Ishikawa (cell line): ENCODE results near the gene FGF1.

Source experiments
- CEBPB ChIP-seq: IDR thresholded peaks from 2 replicates; pipeline ENCODE4 v1.6.1; 2012
- CREB1 ChIP-seq: IDR thresholded peaks from 2 replicates; pipeline ENCODE4 v1.6.1; 2012; ENCODE audit warnings: low read depth
- EGR1 ChIP-seq: IDR thresholded peaks from 2 replicates; pipeline ENCODE4 v1.6.1; 2012
- EP300 ChIP-seq: IDR thresholded peaks from 2 replicates; pipeline ENCODE4 v1.6.1; 2012; ENCODE audit warnings: borderline replicate concordance
- FOXM1 ChIP-seq: IDR thresholded peaks from 2 replicates; pipeline ENCODE4 v1.6.1; 2012; ENCODE audit warnings: low read depth, borderline replicate concordance
- NFIC ChIP-seq: IDR thresholded peaks from 2 replicates; pipeline ENCODE4 v1.6.1; 2012
- RAD21 ChIP-seq: IDR thresholded peaks from 2 replicates; pipeline ENCODE4 v1.6.1; 2012; ENCODE audit warnings: low read depth
- TAF1 ChIP-seq: IDR thresholded peaks from 2 replicates; pipeline ENCODE4 v1.6.1; 2012; ENCODE audit warnings: low read depth, mild to moderate bottlenecking
- TCF12 ChIP-seq: IDR thresholded peaks from 2 replicates; pipeline ENCODE4 v1.6.1; 2012; ENCODE audit warnings: low read depth
- TEAD4 ChIP-seq: IDR thresholded peaks from 2 replicates; pipeline ENCODE4 v1.6.1; 2012
- YY1 ChIP-seq: IDR thresholded peaks from 2 replicates; pipeline ENCODE4 v1.6.1; 2012; ENCODE audit warnings: low read depth
- ZBTB7A ChIP-seq: IDR thresholded peaks from 2 replicates; pipeline ENCODE4 v1.6.1; 2012; ENCODE audit warnings: low read depth
- TF ChIP-seq, protein P1 (sequence below): IDR thresholded peaks from 2 replicates; pipeline ENCODE4 v1.6.1; 2012; ENCODE audit warnings: low read depth, mild to moderate bottlenecking
- TF ChIP-seq, protein P2 (sequence below): IDR thresholded peaks from 2 replicates; pipeline ENCODE4 v1.6.1; 2012
- TF ChIP-seq, protein P3 (sequence below): IDR thresholded peaks from 2 replicates; pipeline ENCODE4 v1.6.1; 2012

FGF1 gene

DNA sequence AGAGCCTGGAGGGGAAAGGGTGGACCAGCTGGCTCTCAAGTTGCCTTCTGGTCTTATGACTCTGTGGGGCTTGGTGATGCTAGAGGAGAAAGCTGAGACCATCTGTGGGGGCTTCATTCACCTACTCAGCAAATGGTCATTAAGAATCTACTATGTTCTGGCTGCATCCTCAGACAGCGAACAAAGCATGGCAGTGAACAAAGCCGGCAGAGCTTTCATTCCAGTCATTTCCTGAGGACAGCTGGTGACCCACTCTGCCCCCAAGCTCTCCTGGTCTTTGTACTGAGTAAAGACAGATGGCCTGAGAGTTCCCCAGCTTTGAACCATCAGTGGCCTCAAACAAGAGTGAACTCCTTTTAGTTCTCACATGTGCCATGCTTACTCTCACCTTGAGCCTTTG, 48.0 kb downstream of the FGF1 start:
- TF ChIP-seq CREB1: no peak
- TF ChIP-seq TEAD4: no peak
- no peak for TF ChIP-seq TAF1
- TF ChIP-seq RAD21: no peak
- no peak for TF ChIP-seq EP300
- TF ChIP-seq FOXM1: no peak
- TF ChIP-seq, protein P1, sequence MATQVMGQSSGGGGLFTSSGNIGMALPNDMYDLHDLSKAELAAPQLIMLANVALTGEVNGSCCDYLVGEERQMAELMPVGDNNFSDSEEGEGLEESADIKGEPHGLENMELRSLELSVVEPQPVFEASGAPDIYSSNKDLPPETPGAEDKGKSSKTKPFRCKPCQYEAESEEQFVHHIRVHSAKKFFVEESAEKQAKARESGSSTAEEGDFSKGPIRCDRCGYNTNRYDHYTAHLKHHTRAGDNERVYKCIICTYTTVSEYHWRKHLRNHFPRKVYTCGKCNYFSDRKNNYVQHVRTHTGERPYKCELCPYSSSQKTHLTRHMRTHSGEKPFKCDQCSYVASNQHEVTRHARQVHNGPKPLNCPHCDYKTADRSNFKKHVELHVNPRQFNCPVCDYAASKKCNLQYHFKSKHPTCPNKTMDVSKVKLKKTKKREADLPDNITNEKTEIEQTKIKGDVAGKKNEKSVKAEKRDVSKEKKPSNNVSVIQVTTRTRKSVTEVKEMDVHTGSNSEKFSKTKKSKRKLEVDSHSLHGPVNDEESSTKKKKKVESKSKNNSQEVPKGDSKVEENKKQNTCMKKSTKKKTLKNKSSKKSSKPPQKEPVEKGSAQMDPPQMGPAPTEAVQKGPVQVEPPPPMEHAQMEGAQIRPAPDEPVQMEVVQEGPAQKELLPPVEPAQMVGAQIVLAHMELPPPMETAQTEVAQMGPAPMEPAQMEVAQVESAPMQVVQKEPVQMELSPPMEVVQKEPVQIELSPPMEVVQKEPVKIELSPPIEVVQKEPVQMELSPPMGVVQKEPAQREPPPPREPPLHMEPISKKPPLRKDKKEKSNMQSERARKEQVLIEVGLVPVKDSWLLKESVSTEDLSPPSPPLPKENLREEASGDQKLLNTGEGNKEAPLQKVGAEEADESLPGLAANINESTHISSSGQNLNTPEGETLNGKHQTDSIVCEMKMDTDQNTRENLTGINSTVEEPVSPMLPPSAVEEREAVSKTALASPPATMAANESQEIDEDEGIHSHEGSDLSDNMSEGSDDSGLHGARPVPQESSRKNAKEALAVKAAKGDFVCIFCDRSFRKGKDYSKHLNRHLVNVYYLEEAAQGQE: no peak
- TF ChIP-seq, protein P2, sequence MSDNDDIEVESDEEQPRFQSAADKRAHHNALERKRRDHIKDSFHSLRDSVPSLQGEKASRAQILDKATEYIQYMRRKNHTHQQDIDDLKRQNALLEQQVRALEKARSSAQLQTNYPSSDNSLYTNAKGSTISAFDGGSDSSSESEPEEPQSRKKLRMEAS: no peak
- no peak for TF ChIP-seq ZBTB7A
- TF ChIP-seq EGR1: no peak
- TF ChIP-seq CEBPB: no peak
- TF ChIP-seq TCF12: no peak
- no peak for TF ChIP-seq NFIC
- TF ChIP-seq, protein P3, sequence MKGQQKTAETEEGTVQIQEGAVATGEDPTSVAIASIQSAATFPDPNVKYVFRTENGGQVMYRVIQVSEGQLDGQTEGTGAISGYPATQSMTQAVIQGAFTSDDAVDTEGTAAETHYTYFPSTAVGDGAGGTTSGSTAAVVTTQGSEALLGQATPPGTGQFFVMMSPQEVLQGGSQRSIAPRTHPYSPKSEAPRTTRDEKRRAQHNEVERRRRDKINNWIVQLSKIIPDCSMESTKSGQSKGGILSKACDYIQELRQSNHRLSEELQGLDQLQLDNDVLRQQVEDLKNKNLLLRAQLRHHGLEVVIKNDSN: no peak
- TF ChIP-seq YY1: no peak

DNA sequence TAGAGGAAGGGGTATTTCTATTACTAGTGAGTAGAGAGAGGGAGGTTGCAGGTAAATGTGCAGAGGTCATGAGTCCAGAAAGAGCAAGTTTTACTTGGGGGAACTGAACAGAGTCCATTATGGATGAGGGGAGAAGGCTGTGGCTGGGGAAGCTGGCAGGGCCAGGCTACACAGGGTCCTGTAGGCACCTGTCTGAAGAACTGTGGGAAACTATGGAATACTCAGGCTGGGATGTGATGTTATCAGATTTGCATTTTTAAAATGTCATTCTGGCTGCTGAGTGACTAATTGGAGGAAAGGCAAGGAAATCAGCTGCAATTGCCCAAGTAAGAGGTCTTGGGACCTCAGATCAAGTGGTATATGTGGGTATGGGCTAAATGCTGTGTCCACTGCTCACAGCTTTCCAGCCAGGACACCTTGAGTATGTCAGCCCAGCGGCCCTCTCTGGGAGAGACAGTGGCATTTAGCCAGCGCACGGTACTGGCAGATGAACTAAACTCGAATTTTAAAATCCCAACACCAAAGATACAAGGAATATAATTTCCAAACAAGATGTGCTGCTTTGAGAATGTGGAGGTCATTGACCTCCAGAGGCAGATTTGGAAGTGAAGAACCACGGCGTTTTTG, 49.1 kb downstream of the FGF1 start:
- TF ChIP-seq, protein P2: no peak
- TF ChIP-seq FOXM1: no peak
- no peak for TF ChIP-seq TEAD4
- TF ChIP-seq TAF1: no peak
- no peak for TF ChIP-seq EGR1

DNA sequence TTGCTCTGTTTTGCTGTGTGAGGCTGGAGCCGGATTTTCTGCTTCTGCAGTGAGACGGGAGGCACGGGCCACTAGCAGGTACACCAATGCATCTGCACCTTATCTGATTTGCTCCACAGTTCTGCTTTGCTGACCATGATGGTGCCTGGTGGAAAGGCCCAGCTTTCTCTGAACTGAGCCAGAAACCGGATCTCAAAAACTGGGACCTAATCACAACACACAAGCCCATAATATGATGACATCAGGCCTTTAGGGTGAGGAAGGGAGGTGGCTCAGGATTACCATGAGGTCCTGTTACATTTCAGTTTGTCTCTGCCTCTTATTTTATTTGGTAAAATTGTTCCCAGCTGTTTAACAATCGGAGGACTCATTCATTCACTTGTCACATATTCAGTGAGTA, 49.8 kb downstream of the FGF1 start:
- TF ChIP-seq EGR1 (no peak), TEAD4 (no peak), FOXM1 (no peak), CEBPB (no peak), YY1 (no peak), RAD21 (no peak), TAF1 (no peak), TCF12 (no peak), NFIC (no peak), CREB1 (no peak), EP300 (no peak), ZBTB7A (no peak)
- TF ChIP-seq, protein P3: no peak
- TF ChIP-seq, protein P1: no peak
- TF ChIP-seq, protein P2: no peak

DNA sequence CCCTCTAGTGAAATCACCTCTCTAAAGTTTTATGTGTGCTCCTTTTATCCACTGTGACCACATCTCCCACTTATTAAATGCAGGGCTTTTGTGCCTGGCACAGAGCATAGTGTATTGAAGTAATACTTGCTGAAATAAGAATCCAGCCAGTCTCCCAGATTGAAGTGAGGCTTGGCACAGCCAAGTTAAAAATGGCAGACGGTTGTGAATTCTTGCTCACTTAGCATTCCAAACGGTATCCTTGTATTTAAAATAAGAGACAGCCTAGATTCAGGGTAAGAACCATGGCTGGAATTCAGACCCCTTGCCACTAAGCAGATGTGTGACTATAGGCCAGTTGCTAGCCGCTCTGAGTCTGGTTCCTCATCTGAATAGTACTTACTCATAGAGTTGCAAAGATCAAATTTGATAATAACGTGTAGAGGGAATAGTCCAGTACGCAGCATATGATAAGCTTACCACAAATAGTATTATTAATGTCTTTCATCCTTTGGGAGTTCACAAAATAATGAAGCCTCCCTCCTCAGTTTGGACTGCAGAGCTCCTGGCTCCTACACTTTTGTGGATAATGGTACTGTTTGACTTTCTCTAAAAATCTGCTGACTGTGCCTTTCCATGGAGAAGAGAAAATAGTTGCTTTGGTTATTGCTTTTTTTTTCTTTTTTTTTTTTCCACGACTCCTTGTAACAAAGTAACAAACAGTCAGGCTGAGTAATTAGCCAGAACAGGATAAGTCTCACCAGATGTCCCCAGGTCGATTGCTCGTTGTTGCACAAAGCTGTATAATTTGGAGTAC, 51.5 kb downstream of the FGF1 start:
- no peak for TF ChIP-seq FOXM1

DNA sequence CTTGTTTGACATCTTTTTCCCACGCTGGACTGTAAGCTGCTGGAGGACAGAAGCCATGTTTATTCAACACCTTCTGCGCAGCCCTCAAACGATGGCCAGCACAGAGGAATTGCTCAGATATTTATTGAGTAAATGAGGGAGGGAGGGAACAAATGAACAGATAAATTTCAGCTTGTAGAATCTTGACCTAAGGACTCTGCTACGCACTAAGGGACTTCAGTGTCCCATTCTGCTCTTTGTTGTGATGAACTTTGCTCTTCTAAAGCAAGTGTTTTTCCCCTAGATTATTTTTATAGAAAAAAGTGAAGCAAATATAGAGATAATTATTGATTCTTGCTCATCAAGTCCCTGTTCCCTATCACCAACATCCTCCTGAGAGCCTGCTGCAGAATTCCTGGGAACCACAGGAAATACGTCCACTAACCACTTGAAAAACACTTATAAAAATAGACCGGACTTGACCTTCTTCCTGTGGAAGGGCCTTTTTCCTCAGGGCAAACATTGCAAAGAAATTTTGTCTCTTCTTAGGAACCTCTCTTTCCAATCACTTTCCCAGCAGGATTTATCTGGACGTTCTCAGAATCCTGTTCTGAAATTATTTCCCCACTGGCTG, 54.9 kb downstream of the FGF1 start:
- TF ChIP-seq TAF1 (no peak), TEAD4 (no peak), YY1 (no peak), FOXM1 (no peak), EGR1 (no peak), NFIC (no peak), RAD21 (no peak), EP300 (no peak), TCF12 (no peak), CEBPB (no peak), CREB1 (no peak), ZBTB7A (no peak)
- TF ChIP-seq, protein P2: no peak
- TF ChIP-seq, protein P3: no peak
- TF ChIP-seq, protein P1: no peak
